22Rv1 (cell line): ENCODE data around the gene PHF21A.

Source experiments
- ZFX ChIP-seq: fragments of 450-650 bp; IDR thresholded peaks from 2 replicates; pipeline ENCODE4 v1.6.1; 2017; ENCODE audit warnings: antibody characterized with exemption, borderline replicate concordance
- TF ChIP-seq, protein P1 (sequence below): fragments of 450-650 bp; IDR thresholded peaks from 2 replicates; pipeline ENCODE4 v1.5.1; 2017; ENCODE audit warnings: mild to moderate bottlenecking

DNA sequence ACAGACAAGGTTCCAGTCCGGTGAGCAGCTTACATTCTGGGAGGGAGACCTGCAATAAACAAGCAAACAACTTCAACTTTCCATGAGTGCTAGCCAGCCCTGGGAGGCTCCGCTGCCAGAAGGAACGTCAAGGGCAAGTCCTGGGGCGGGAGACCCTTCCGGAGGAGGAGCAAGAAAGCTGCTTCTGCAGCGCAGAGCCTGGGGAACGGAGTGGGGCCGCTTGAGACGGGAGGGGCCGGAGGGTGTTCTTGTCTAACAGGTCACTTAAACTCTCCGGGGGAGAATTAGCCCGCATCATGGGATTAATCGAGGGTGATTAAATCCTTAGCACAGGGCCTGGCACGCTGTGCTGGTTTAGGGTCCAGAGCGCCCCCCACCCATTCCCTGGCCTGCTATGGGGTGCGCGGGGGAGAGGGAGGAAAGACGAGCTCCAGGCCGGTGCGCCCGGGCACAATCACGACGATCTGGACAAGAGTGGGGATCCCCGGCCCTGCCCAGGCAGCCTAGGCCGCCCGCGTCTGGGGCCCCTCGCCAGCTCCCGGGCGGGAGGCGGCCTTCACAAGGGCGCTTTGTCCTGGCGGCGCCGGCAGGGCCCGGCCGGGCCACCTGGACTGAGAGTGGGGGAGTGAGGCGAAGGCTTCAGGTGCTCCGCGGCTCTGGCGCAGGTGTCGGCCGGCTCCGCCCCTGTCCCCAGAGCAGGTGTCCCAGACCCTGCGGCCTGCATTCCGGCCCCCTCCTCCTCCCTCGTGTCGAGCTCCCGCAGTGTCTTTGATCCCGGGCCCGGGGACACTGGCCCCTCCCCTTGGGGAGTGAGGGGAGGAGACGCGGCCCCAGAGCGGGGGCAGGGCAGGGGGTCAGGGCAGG, 199.5 kb downstream of the PHF21A start:
- TF ChIP-seq, protein P1, sequence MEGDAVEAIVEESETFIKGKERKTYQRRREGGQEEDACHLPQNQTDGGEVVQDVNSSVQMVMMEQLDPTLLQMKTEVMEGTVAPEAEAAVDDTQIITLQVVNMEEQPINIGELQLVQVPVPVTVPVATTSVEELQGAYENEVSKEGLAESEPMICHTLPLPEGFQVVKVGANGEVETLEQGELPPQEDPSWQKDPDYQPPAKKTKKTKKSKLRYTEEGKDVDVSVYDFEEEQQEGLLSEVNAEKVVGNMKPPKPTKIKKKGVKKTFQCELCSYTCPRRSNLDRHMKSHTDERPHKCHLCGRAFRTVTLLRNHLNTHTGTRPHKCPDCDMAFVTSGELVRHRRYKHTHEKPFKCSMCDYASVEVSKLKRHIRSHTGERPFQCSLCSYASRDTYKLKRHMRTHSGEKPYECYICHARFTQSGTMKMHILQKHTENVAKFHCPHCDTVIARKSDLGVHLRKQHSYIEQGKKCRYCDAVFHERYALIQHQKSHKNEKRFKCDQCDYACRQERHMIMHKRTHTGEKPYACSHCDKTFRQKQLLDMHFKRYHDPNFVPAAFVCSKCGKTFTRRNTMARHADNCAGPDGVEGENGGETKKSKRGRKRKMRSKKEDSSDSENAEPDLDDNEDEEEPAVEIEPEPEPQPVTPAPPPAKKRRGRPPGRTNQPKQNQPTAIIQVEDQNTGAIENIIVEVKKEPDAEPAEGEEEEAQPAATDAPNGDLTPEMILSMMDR, result no peak
- no peak for TF ChIP-seq ZFX
